GM19043 (cell line): ENCODE data around the gene SHB.

Experiments used
- ATAC-seq: cut with Tn5 transposase; IDR thresholded peaks from one replicate; pipeline ENCODE4 v1.9.1; 2021; ENCODE audit warnings: low read depth; ENCODE audit not compliant: unreplicated experiment

SHB gene

GRCh38 chr9:37994639-37995347 is 74.2 kb downstream of the SHB start:
- peak; percentile 66 for ATAC-seq

- ATAC-seq = no peak
Measured at GRCh38 chr9:37992924-37993349, 76.1 kb downstream of the SHB start.

GRCh38 chr9:37990404-37991015 is 78.5 kb downstream of the SHB start:
- ATAC-seq = no peak

- no peak for ATAC-seq
Measured at GRCh38 chr9:37989701-37990100, 79.3 kb downstream of the SHB start.

GRCh38 chr9:37988602-37989001 is 80.4 kb downstream of the SHB start:
- ATAC-seq = no peak

GRCh38 chr9:37988041-37988440 is 81.0 kb downstream of the SHB start:
- ATAC-seq = no peak

- ATAC-seq = no peak
Measured at GRCh38 chr9:37987467-37987981, 81.5 kb downstream of the SHB start.

- ATAC-seq = no peak
Measured at GRCh38 chr9:37986771-37987258, 82.2 kb downstream of the SHB start.

- ATAC-seq = no peak
Measured at GRCh38 chr9:37986001-37986400, 83.0 kb downstream of the SHB start.

- ATAC-seq = no peak
Measured at GRCh38 chr9:37984672-37985611, 84.1 kb downstream of the SHB start.

- no peak for ATAC-seq
Measured at GRCh38 chr9:37984278-37984671, 84.8 kb downstream of the SHB start.

GRCh38 chr9:37983381-37984067 is 85.5 kb downstream of the SHB start:
- no peak for ATAC-seq

- ATAC-seq = no peak
Measured at GRCh38 chr9:37979844-37980243, 89.2 kb downstream of the SHB start.

- no peak for ATAC-seq
Measured at GRCh38 chr9:37978983-37979382, 90.0 kb downstream of the SHB start.

GRCh38 chr9:37978481-37978864 is 90.6 kb downstream of the SHB start:
- ATAC-seq = no peak

GRCh38 chr9:37977851-37978480 is 91.1 kb downstream of the SHB start:
- ATAC-seq = no peak

- no peak for ATAC-seq
Measured at GRCh38 chr9:37976714-37977477, 92.1 kb downstream of the SHB start.

- ATAC-seq = no peak
Measured at GRCh38 chr9:37975639-37976038, 93.4 kb downstream of the SHB start.

- ATAC-seq = no peak
Measured at GRCh38 chr9:37974506-37975173, 94.4 kb downstream of the SHB start.
